H9 (cell line): ENCODE measurements around the gene ZMIZ1. TPM values are rescaled to one million over a fixed set of nuclear protein-coding genes. Genes with fewer than 3 reads are reported as not detected.
A peak's percentile ranks its signal among the peaks of the same experiment; 100 is the strongest.

Experiments
- DNase-seq: peaks from one replicate; pipeline ENCODE4 v3.0.0-alpha.2; 2017
- H2AFZ ChIP-seq: one replicate; pipeline ENCODE4 v1.6.1; 2013; ENCODE audit warnings: mild to moderate bottlenecking, low read length, control low read depth, moderate library complexity
- H2AK5ac ChIP-seq: 2 replicates; pipeline ENCODE4 v1.6.1; 2013; ENCODE audit warnings: low read length, control low read depth, mixed read lengths; ENCODE audit not compliant: insufficient read length
- H2BK120ac ChIP-seq: one replicate; pipeline ENCODE4 v1.6.1; 2013; ENCODE audit warnings: low read depth, mild to moderate bottlenecking, low read length, control low read depth, inconsistent platforms; ENCODE audit not compliant: poor library complexity, severe bottlenecking
- H2BK12ac ChIP-seq: 2 replicates; pipeline ENCODE4 v1.6.1; 2013; ENCODE audit warnings: low read length, control low read depth, mixed read lengths, low read depth; ENCODE audit not compliant: insufficient read length
- H2BK15ac ChIP-seq: 2 replicates; pipeline ENCODE4 v1.6.1; 2013; ENCODE audit warnings: low read depth, low read length, control low read depth
- H2BK20ac ChIP-seq: one replicate; pipeline ENCODE4 v1.6.1; 2013; ENCODE audit warnings: low read depth, mild to moderate bottlenecking, low read length, control low read depth, inconsistent platforms; ENCODE audit not compliant: poor library complexity, severe bottlenecking
- H2BK5ac ChIP-seq: 2 replicates; pipeline ENCODE4 v1.6.1; 2013; ENCODE audit warnings: low read length, control low read depth, mixed read lengths; ENCODE audit not compliant: insufficient read length
- H3K14ac ChIP-seq: 2 replicates; pipeline ENCODE4 v1.6.1; 2013; ENCODE audit warnings: low read length, control low read depth; ENCODE audit not compliant: insufficient read depth
- H3K18ac ChIP-seq: 2 replicates; pipeline ENCODE4 v1.6.1; 2013; ENCODE audit warnings: low read depth, mild to moderate bottlenecking, mixed read lengths, low read length, control low read depth; ENCODE audit not compliant: insufficient read length
- H3K23ac ChIP-seq: 2 replicates; pipeline ENCODE4 v1.6.1; 2013; ENCODE audit warnings: low read length, control low read depth, mixed read lengths, low read depth; ENCODE audit not compliant: insufficient read length
- H3K23me2 ChIP-seq: 2 replicates; pipeline ENCODE4 v1.6.1; 2013; ENCODE audit warnings: low read depth, mild to moderate bottlenecking, mixed read lengths, low read length, control low read depth; ENCODE audit not compliant: insufficient read length, poor library complexity, severe bottlenecking
- H3K27ac ChIP-seq: 2 replicates; pipeline ENCODE4 v1.5.1; 2013; ENCODE audit warnings: low read length, control low read depth, mixed read lengths, low read depth; ENCODE audit not compliant: insufficient read length
- H3K27me3 ChIP-seq: 2 replicates; pipeline ENCODE4 v1.6.1; 2013; ENCODE audit warnings: low read length, control low read depth, inconsistent platforms; ENCODE audit not compliant: insufficient read depth
- H3K4ac ChIP-seq: 2 replicates; pipeline ENCODE4 v1.6.1; 2013; ENCODE audit warnings: low read depth, mild to moderate bottlenecking, control low read depth, inconsistent platforms, low read length, moderate library complexity
- H3K4me1 ChIP-seq: 2 replicates; pipeline ENCODE4 v1.6.1; 2013; ENCODE audit warnings: low read length, control low read depth, inconsistent platforms; ENCODE audit not compliant: insufficient read depth
- H3K4me2 ChIP-seq: 2 replicates; pipeline ENCODE4 v1.6.1; 2013; ENCODE audit warnings: low read length, control low read depth, mixed read lengths; ENCODE audit not compliant: insufficient read length, insufficient read depth
- H3K56ac ChIP-seq: 2 replicates; pipeline ENCODE4 v1.6.1; 2013; ENCODE audit warnings: low read depth, mild to moderate bottlenecking, mixed read lengths, low read length, control low read depth; ENCODE audit not compliant: insufficient read length
- H3K79me1 ChIP-seq: 2 replicates; pipeline ENCODE4 v1.6.1; 2013; ENCODE audit warnings: low read depth, mild to moderate bottlenecking, moderate library complexity, low read length, control low read depth, inconsistent platforms; ENCODE audit not compliant: insufficient read depth, poor library complexity, severe bottlenecking
- H3K79me2 ChIP-seq: 2 replicates; pipeline ENCODE4 v1.6.1; 2013; ENCODE audit warnings: low read length, control low read depth, inconsistent platforms; ENCODE audit not compliant: insufficient read depth
- H3K9ac ChIP-seq: 2 replicates; pipeline ENCODE4 v1.6.1; 2013; ENCODE audit warnings: low read length, control low read depth, mixed read lengths; ENCODE audit not compliant: insufficient read length; ENCODE audit errors: extremely low read depth
- H3K9me3 ChIP-seq: one replicate; pipeline ENCODE4 v1.6.1; 2013; ENCODE audit warnings: low read depth, low read length, inconsistent platforms; ENCODE audit not compliant: control insufficient read depth
- H3T11ph ChIP-seq: one replicate; pipeline ENCODE4 v1.6.1; 2013; ENCODE audit warnings: mild to moderate bottlenecking, low read length, control low read depth, inconsistent platforms
- H4K20me1 ChIP-seq: one replicate; pipeline ENCODE4 v1.6.1; 2013; ENCODE audit not compliant: control insufficient read depth, insufficient read length, insufficient read depth
- H4K5ac ChIP-seq: 2 replicates; pipeline ENCODE4 v1.6.1; 2013; ENCODE audit warnings: low read depth, mild to moderate bottlenecking, mixed read lengths, low read length, control low read depth; ENCODE audit not compliant: insufficient read length
- H4K8ac ChIP-seq: replicated peaks from 2 replicates; pipeline ENCODE4 v1.6.1; 2013; ENCODE audit warnings: low read length, control low read depth, mixed read lengths, low read depth; ENCODE audit not compliant: insufficient read length
- H4K91ac ChIP-seq: 2 replicates; pipeline ENCODE4 v1.6.1; 2013; ENCODE audit warnings: low read depth, mild to moderate bottlenecking, moderate library complexity, mixed read lengths, low read length, control low read depth; ENCODE audit not compliant: insufficient read length
- H3K27ac Mint-ChIP-seq, 3 experiments: 2 replicates in 2 of 3; 3 replicates in 1 of 3; pipeline ENCODE4 v1.8.0; 2020 to 2021; ENCODE audit warnings: mixed read lengths in 3 of 3, mild to moderate bottlenecking in 1 of 3, moderate library complexity in 1 of 3
- H3K27me3 Mint-ChIP-seq: 2 replicates; pipeline ENCODE4 v1.8.0; 2021; ENCODE audit warnings: low read depth, mild to moderate bottlenecking, moderate library complexity, mixed read lengths
- H3K36me3 Mint-ChIP-seq, 3 experiments: 2 replicates in 2 of 3; 3 replicates in 1 of 3; pipeline ENCODE4 v1.8.0; 2020 to 2021; ENCODE audit warnings: low read depth in 3 of 3, mixed read lengths in 3 of 3; ENCODE audit not compliant: insufficient read depth in 1 of 3
- H3K4me1 Mint-ChIP-seq, 2 experiments: 2 replicates each; pipeline ENCODE4 v1.8.0; 2020; ENCODE audit warnings: mixed read lengths in 2 of 2
- H3K4me3 Mint-ChIP-seq, 2 experiments: 2 replicates in 1 of 2; 3 replicates in 1 of 2; pipeline ENCODE4 v1.8.0; 2020 to 2021; ENCODE audit warnings: mild to moderate bottlenecking in 2 of 2, mixed read lengths in 2 of 2, moderate library complexity in 1 of 2
- H3K9me3 Mint-ChIP-seq, 2 experiments: 2 replicates in 1 of 2; 3 replicates in 1 of 2; pipeline ENCODE4 v1.8.0; 2020; ENCODE audit warnings: mild to moderate bottlenecking in 2 of 2, mixed read lengths in 2 of 2, moderate library complexity in 1 of 2
- CTCF ChIP-seq: fragments of 200-600 bp; sonication (generic); conservative IDR thresholded peaks from 3 replicates; pipeline ENCODE4 v1.8.0; 2021; ENCODE audit warnings: antibody characterized with exemption, mild to moderate bottlenecking
- whole genome bisulfite sequencing: extraction: QIAGEN DNeasy Blood & Tissue Kit; methylation state at CpG from one replicate; pipeline ENCODE4 v1.1.7; 2013; ENCODE audit warnings: missing lambda C conversion rate, low lambda C conversion rate, mixed read lengths; ENCODE audit not compliant: insufficient read length; ENCODE audit errors: extremely low coverage; 5-methylcytosine and 5-hydroxymethylcytosine counted together
- total RNA-seq: library from RNA; stranded (reverse); gene quantifications from 2 replicates; pipeline ENCODE4 v1.2.1, GENCODE V29; 2021

Gene ZMIZ1
- total RNA-seq, 1 experiment from 2014 or later = 36.9 TPM

GRCh38 chr10:79224263-79224949 lies 155.6 kb downstream of the ZMIZ1 start:
- H3K27me3 Mint-ChIP-seq = no peaks in the 10 kb centered on the region
- H3K27ac Mint-ChIP-seq = peak overlapping the region in 1 of 3 experiments; percentile 56; a peak in 4 of 7 replicates
- Histone ChIP-seq H4K5ac (no peak overlapping the region), H3K23ac (no peak overlapping the region), H4K91ac (no peak overlapping the region), H3K4me1 (peaks cover 15% of the 10 kb centered on the region; the same call in 1 of the 2 replicates), H3T11ph (no peak overlapping the region), H2BK5ac (no peak overlapping the region), H2AK5ac (no peak overlapping the region), H2AFZ (no peak overlapping the region), H3K27me3 (no peaks in the 10 kb centered on the region), H2BK12ac (no peak overlapping the region), H3K79me2 (no peaks in the 10 kb centered on the region), H3K79me1 (no peaks in the 10 kb centered on the region), H3K23me2 (no peaks in the 10 kb centered on the region), H3K27ac (no peak overlapping the region), H3K56ac (no peak overlapping the region), H3K4ac (no peak overlapping the region), H3K9ac (no peak overlapping the region), H3K9me3 (no peaks in the 10 kb centered on the region), H2BK120ac (no peak overlapping the region), H2BK20ac (no peak overlapping the region), H4K8ac (no peak overlapping the region), H3K4me2 (no peak overlapping the region), H2BK15ac (no peak overlapping the region), H3K18ac (no peak overlapping the region), H4K20me1 (peaks cover 2% of the 10 kb centered on the region), H3K14ac (peak overlapping the region; percentile 14; the same call in 1 of the 2 replicates)
- TF ChIP-seq CTCF = no peak
- H3K9me3 Mint-ChIP-seq = no peaks in the 10 kb centered on the region; a peak in 1 of 5 replicates
- H3K4me3 Mint-ChIP-seq = no peak overlapping the region; a peak in 1 of 5 replicates
- peaks cover 44 to 66% of the 10 kb centered on the region in 2 experiments for H3K4me1 Mint-ChIP-seq
- WGBS = no CpG with 5 or more reads among the region's 11 CpGs
- peaks cover 0 to 7% (median 4%) of the 10 kb centered on the region in 3 experiments; a peak in 2 of 7 replicates for H3K36me3 Mint-ChIP-seq
- no peak for DNase-seq
